ENCODE results near the gene GABBR2. TPM values are rescaled to one million over a fixed set of nuclear protein-coding genes. Genes with fewer than 3 reads are reported as not detected.
"Not testable (repeated sequence)": the region's sequence is repeated elsewhere in the genome, so short reads cannot be mapped to it uniquely, and the experiment has no call there.

GABBR2 gene
- total and polyA plus RNA-seq, 5 experiments from 2014 or later, result not detected

GRCh38 chr9:98288881-98289280 is 419.9 kb downstream of the GABBR2 start:
- Mint-ChIP-seq H3K9me3 (no peaks in the 10 kb centered on the region), H3K27me3 (peaks cover 0 to 9% (median 1%) of the 10 kb centered on the region in 5 donors), H3K27ac (no peak overlapping the region), H3K4me3 (no peak overlapping the region), H3K4me1 (no peaks in the 10 kb centered on the region), H3K36me3 (no peaks in the 10 kb centered on the region)
- POLR2A ChIA-PET, result no interaction called here
- no peak for DNase-seq
- ATAC-seq, result no peak

GRCh38 chr9:98287384-98287783 is 421.4 kb downstream of the GABBR2 start:
- POLR2A ChIA-PET, result no interaction called here
- Mint-ChIP-seq H3K4me1 (no peaks in the 10 kb centered on the region), H3K27me3 (peaks cover 2 to 13% (median 4%) of the 10 kb centered on the region in 5 donors), H3K27ac (peak overlapping the region in 1 of 10 donors; percentile 29), H3K36me3 (no peaks in the 10 kb centered on the region), H3K9me3 (no peaks in the 10 kb centered on the region), H3K4me3 (no peak overlapping the region)
- DNase-seq (no peak), ATAC-seq (no peak)

GRCh38 chr9:98285446-98285845 is 423.3 kb downstream of the GABBR2 start:
- Mint-ChIP-seq H3K9me3 (no peaks in the 10 kb centered on the region), H3K4me3 (no peak overlapping the region), H3K4me1 (peaks cover 0 to 2% (median 0%) of the 10 kb centered on the region in 4 donors), H3K27ac (no peak overlapping the region), H3K27me3 (peaks cover 3 to 24% (median 12%) of the 10 kb centered on the region in 5 donors), H3K36me3 (no peaks in the 10 kb centered on the region)
- DNase-seq, result no peak
- POLR2A ChIA-PET, result no interaction called here
- ATAC-seq, result no peak

GRCh38 chr9:98284754-98285153 is 424.0 kb downstream of the GABBR2 start:
- POLR2A ChIA-PET, result no interaction called here
- ATAC-seq, result no peak

GRCh38 chr9:98283143-98283542 is 425.6 kb downstream of the GABBR2 start:
- ATAC-seq, H3K4me3 Mint-ChIP-seq, POLR2A ChIA-PET, H3K9me3 Mint-ChIP-seq, H3K36me3 Mint-ChIP-seq, H3K4me1 Mint-ChIP-seq, H3K27ac Mint-ChIP-seq, DNase-seq: not testable (repeated sequence)
- peaks cover 3 to 42% (median 13%) of the 10 kb centered on the region in 5 donors for H3K27me3 Mint-ChIP-seq

More at GRCh38 chr9:98284754-98285153, 424.0 kb downstream of the GABBR2 start:
- DNase-seq, result no peak
- no peaks in the 10 kb centered on the region for H3K36me3 Mint-ChIP-seq
- H3K4me1 Mint-ChIP-seq, result peaks cover 0 to 2% (median 0%) of the 10 kb centered on the region in 4 donors
- no peaks in the 10 kb centered on the region for H3K9me3 Mint-ChIP-seq
- no peak overlapping the region for H3K27ac Mint-ChIP-seq
- H3K4me3 Mint-ChIP-seq, result no peak overlapping the region
- peaks cover 3 to 30% (median 12%) of the 10 kb centered on the region in 5 donors for H3K27me3 Mint-ChIP-seq

GRCh38 chr9:98281281-98281680 is 427.5 kb downstream of the GABBR2 start:
- no peak for ATAC-seq
- Mint-ChIP-seq H3K36me3 (no peaks in the 10 kb centered on the region), H3K27me3 (peaks cover 6 to 47% (median 16%) of the 10 kb centered on the region in 5 donors), H3K4me1 (peaks cover 0 to 2% (median 0%) of the 10 kb centered on the region in 4 donors), H3K9me3 (no peaks in the 10 kb centered on the region), H3K27ac (no peak overlapping the region), H3K4me3 (no peak overlapping the region)
- POLR2A ChIA-PET, result interaction anchor here (0.7 kb wide), 1 partner anchor 1830 kb away, joined by 3 read pairs; no protein-coding TSS in a partner anchor
- no peak for DNase-seq

GRCh38 chr9:98280574-98280973 is 428.2 kb downstream of the GABBR2 start:
- POLR2A ChIA-PET, result interaction anchor here (0.6 kb wide), 1 partner anchor 167 kb away, joined by 5 read pairs; no protein-coding TSS in a partner anchor
- ATAC-seq (no peak), DNase-seq (no peak)
- H3K36me3 Mint-ChIP-seq, result no peaks in the 10 kb centered on the region
- H3K27me3 Mint-ChIP-seq, result peaks cover 6 to 50% (median 16%) of the 10 kb centered on the region in 5 donors
- peak overlapping the region in 1 of 10 donors; percentile 38 for H3K27ac Mint-ChIP-seq
- peaks cover 0 to 2% (median 0%) of the 10 kb centered on the region in 4 donors for H3K4me1 Mint-ChIP-seq
- no peaks in the 10 kb centered on the region for H3K9me3 Mint-ChIP-seq
- H3K4me3 Mint-ChIP-seq, result no peak overlapping the region

GRCh38 chr9:98280162-98280561 is 428.6 kb downstream of the GABBR2 start:
- Mint-ChIP-seq H3K27ac (no peak overlapping the region), H3K4me1 (peaks cover 0 to 2% (median 0%) of the 10 kb centered on the region in 4 donors), H3K9me3 (no peaks in the 10 kb centered on the region), H3K4me3 (no peak overlapping the region), H3K36me3 (no peaks in the 10 kb centered on the region), H3K27me3 (peaks cover 5 to 52% (median 16%) of the 10 kb centered on the region in 5 donors)
- POLR2A ChIA-PET, result interaction anchor here (0.6 kb wide), 1 partner anchor 167 kb away, joined by 5 read pairs; no protein-coding TSS in a partner anchor
- DNase-seq (no peak), ATAC-seq (no peak)

GRCh38 chr9:98276907-98277469 is 431.7 kb downstream of the GABBR2 start:
- Mint-ChIP-seq H3K4me3 (no peak overlapping the region), H3K9me3 (no peaks in the 10 kb centered on the region), H3K27me3 (peaks cover 3 to 48% (median 17%) of the 10 kb centered on the region in 5 donors), H3K27ac (no peak overlapping the region), H3K36me3 (no peaks in the 10 kb centered on the region), H3K4me1 (peaks cover 0 to 3% (median 0%) of the 10 kb centered on the region in 4 donors)
- DNase-seq, result no peak
- POLR2A ChIA-PET, result no interaction called here
- ATAC-seq, result no peak

GRCh38 chr9:98275159-98275558 is 433.6 kb downstream of the GABBR2 start:
- no peak overlapping the region for H3K4me3 Mint-ChIP-seq
- POLR2A ChIA-PET, result no interaction called here
- no peaks in the 10 kb centered on the region for H3K36me3 Mint-ChIP-seq
- peak overlapping the region in 1 of 10 donors; percentile 45 for H3K27ac Mint-ChIP-seq
- ATAC-seq (no peak), DNase-seq (no peak)
- H3K9me3 Mint-ChIP-seq, result no peaks in the 10 kb centered on the region
- peaks cover 6 to 39% (median 16%) of the 10 kb centered on the region in 5 donors for H3K27me3 Mint-ChIP-seq
- H3K4me1 Mint-ChIP-seq, result peaks cover 0 to 2% (median 0%) of the 10 kb centered on the region in 4 donors

GRCh38 chr9:98272083-98272482 is 436.7 kb downstream of the GABBR2 start:
- no peak overlapping the region for H3K4me3 Mint-ChIP-seq
- no peaks in the 10 kb centered on the region for H3K9me3 Mint-ChIP-seq
- POLR2A ChIA-PET, result no interaction called here
- H3K27ac Mint-ChIP-seq, result no peak overlapping the region
- H3K36me3 Mint-ChIP-seq, result no peaks in the 10 kb centered on the region
- peaks cover 9 to 51% (median 28%) of the 10 kb centered on the region in 5 donors for H3K27me3 Mint-ChIP-seq
- peaks cover 0 to 2% (median 0%) of the 10 kb centered on the region in 4 donors for H3K4me1 Mint-ChIP-seq
- ATAC-seq, result no peak
- no peak for DNase-seq

- no peaks in the 10 kb centered on the region for H3K36me3 Mint-ChIP-seq
- peaks cover 8 to 48% (median 28%) of the 10 kb centered on the region in 5 donors for H3K27me3 Mint-ChIP-seq
- peaks cover 0 to 2% (median 0%) of the 10 kb centered on the region in 4 donors for H3K4me1 Mint-ChIP-seq
- POLR2A ChIA-PET, result no interaction called here
- H3K4me3 Mint-ChIP-seq, result no peak overlapping the region
- H3K9me3 Mint-ChIP-seq, result no peaks in the 10 kb centered on the region
- DNase-seq (no peak), ATAC-seq (no peak)
- no peak overlapping the region for H3K27ac Mint-ChIP-seq
Observed at GRCh38 chr9:98271479-98271878, 437.3 kb downstream of the GABBR2 start.

GRCh38 chr9:98270284-98270683 is 438.5 kb downstream of the GABBR2 start:
- ATAC-seq, H3K36me3 Mint-ChIP-seq, H3K4me3 Mint-ChIP-seq, POLR2A ChIA-PET, H3K9me3 Mint-ChIP-seq, H3K4me1 Mint-ChIP-seq, DNase-seq: not testable (repeated sequence)
- Mint-ChIP-seq H3K27ac (peak overlapping the region in 2 of 10 donors; percentile 29 to 63), H3K27me3 (peaks cover 6 to 51% (median 28%) of the 10 kb centered on the region in 5 donors)

Data from naive thymus-derived CD8-positive, alpha-beta T cell (primary cell).